HG02938 (cell line): ENCODE results near the gene ANKS1A.

ENCODE experiments used
- ATAC-seq: cut with Tn5 transposase; IDR thresholded peaks from one replicate; pipeline ENCODE4 v1.9.1; 2021; ENCODE audit warnings: mild to moderate bottlenecking, moderate library complexity; ENCODE audit not compliant: unreplicated experiment

The ANKS1A gene

GRCh38 chr6:35036828-35037663, 148.0 kb downstream of the ANKS1A start:
- no peak for ATAC-seq

DNA sequence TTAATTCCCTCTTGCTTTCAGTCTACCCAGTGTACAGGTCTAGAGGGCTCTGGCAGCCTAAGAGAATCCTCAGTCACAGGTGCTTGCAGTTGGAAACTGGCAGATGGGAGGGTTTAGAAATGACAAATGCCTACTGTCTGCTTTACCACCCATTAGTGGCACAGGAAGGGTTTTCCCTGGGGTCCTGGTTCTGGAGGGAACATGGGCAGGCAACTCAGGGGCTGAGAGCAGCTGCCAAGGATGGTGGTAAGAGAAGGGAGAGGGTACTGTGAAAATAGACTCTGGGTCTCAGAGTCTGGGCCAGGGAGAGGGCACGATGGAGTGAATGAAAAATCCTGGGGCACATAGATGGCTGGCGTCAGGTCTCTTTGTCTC, 148.6 kb downstream of the ANKS1A start:
- no peak for ATAC-seq

DNA sequence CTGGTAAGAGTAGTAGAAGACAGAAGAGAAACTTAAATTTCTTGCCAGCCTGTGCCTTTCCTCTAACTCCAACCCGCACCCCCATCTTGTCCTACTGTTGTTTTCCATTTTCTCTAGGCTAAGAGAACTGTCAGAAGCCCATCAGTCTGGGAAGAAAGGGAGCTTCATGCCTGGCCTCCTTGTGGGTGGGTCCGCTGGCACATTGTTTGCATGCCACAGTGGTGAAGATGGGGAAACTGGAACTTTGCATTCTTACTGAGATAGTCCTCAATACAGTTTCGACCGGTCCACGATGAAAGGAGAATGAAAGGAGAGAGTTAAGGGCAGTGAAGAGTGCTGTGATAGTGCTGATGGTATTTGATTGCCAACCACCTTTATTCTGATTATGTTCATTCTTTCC, 149.0 kb downstream of the ANKS1A start:
- no peak for ATAC-seq

GRCh38 chr6:35040398-35040797, 151.3 kb downstream of the ANKS1A start:
- ATAC-seq, result no peak

DNA sequence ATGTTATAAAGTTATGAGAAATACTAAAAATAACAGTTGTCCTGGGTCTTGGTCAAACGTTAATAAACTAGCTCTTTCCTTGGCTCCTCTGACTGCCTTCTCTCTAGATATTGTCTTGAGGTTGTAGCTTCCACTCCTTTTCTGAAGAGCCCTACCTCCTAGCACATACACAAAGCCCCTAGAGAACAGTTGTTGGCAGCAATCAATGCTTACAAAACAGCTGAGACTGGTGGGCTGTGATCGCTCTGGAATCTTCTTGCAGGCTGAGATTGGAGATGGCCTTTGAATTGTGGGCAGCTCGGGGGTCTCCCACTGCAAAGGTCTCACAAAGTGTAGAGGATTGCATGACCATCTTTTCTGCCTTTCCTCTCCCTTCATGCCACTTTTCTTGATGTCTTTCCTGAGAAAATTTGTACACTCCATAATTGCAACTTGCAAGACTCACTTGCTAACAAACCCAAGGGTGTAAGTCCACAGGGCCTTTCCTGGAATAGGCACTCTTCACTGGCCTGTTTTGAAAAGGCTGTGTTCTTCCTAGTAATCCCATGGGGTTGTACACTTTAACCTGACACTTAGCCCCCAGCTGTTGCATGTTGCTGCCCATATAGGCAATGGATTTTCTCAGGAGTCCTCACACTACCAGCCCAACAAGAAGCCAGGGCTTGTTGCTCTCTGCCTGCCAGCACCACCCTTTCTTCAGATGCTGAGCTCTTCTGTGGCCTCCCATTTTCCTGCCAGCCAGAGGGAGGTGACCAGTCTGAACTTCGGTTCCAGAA, 152.2 kb downstream of the ANKS1A start:
- no peak for ATAC-seq

DNA sequence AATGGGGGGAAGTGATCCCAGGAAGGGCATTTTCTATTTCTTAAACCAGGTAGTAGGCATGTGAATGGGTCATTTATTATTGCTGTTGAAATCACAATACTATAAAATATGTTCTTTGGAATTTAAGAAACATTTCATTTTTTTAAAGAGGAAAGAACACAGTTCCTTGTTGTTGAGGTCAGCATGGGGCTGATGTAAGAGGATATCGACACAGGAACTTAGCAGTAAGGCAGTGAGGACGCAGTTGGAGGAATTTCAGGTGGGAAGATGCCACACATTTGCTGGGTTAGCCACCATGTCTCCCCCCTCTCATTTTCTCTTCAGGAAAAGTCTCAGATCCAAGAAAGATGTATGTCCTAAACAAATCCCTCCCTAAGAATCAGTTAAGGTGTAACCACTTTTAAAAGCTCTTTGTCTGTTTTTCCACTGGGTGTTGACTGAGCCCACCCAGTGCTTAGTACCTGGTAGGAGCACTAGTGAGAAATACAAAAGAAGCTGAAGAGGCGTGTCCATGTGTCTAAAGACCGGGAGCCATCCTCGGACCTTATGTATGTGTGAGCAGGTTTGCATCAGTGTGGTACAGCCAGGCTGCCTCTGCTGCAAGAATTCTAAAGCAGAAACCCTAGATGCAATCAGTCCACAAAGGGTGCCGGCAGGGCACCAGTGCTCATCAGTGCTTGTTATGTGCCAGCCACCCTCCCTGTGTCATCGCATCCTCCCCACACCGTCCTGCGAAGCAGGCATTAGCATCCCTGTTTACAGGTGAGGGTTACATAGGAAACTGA, 153.2 kb downstream of the ANKS1A start:
- no peak for ATAC-seq

- no peak for ATAC-seq
These were observed 154.5 kb downstream of the ANKS1A start for GRCh38 chr6:35043381-35044130.

- no peak for ATAC-seq
These were observed 155.2 kb downstream of the ANKS1A start for GRCh38 chr6:35044145-35044745.

DNA sequence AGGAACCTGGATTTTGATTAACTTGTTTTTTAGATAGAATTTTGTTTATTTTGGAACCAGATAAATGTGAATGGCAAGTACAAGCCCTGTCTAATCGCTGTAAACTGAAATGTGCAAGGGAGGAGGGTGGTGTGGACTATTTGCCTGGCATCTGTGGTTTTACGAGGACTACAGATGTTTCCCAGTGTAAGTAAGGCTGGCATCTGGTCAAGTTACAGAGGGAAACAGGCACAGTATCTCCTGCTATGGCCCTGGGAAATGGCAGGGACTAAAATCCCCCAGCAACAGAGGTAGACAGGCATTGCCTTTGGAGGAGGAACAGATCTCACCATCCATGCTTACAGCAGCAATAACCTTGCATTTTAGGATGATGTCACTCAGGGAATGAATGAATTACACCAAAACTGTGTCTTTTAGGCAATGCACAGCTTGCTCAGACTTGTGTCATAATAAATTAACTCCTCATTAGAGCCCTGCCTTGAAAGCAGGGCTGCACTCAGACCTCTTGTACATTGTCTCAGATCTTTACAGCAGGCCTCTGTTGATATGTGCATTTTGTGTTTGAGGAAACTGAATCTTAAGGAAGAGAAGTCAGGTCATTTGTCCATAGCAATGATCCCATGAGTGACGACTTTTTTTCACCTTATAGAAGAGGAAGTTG, 155.8 kb downstream of the ANKS1A start:
- ATAC-seq, result no peak

DNA sequence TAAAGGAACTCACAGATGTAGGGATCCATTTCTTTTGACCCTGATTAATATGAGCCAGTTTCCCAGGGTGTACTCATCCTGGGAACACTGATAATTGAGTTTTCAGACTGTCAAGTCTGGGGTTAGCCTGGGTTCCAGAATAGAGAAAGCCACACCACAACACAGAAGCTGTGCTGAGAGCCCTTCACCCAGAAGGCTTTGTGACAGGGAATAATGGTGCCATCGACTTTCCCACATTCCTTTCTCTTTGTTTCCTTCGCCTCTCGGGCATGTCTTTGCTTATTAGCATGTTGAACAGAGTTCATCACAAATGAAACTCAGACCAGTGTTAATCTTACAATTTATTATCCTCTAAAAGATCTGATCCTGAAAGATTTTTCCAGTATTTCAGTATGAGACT, 157.0 kb downstream of the ANKS1A start:
- no peak for ATAC-seq

- no peak for ATAC-seq
These were observed 157.8 kb downstream of the ANKS1A start for GRCh38 chr6:35046862-35047261.

- no peak for ATAC-seq
These were observed 158.4 kb downstream of the ANKS1A start for GRCh38 chr6:35047265-35048011.

GRCh38 chr6:35048031-35048613, 159.1 kb downstream of the ANKS1A start:
- no peak for ATAC-seq

GRCh38 chr6:35048631-35049083, 159.6 kb downstream of the ANKS1A start:
- ATAC-seq, result no peak

DNA sequence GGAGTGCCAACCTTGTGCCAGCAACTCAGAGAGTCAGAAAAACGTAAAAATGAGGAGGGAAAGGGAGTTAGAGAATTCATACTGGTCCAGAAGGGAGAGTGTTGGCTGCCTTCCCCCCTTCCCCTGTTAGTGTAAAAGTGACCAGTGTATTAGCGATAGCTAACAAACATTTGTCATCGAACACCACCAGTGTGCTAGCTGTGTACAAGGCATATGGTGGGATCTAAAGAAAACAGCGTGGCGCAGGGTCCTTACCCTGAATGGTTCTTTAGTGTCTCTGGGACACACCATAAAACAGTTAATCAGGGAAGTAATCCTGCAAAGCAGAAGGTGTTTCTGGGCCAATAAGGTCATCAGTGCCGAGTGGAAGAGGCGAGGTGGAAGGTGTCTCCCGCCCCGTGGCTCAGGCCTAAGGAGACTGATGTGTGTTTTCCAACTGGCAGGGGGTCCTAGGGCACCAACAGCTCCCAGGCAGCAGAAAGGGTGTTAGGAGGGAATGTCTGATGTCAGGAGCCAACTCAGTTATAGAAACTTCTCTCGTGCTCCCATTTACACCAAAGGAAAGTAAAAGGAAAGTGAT, 160.2 kb downstream of the ANKS1A start:
- ATAC-seq, result no peak

DNA sequence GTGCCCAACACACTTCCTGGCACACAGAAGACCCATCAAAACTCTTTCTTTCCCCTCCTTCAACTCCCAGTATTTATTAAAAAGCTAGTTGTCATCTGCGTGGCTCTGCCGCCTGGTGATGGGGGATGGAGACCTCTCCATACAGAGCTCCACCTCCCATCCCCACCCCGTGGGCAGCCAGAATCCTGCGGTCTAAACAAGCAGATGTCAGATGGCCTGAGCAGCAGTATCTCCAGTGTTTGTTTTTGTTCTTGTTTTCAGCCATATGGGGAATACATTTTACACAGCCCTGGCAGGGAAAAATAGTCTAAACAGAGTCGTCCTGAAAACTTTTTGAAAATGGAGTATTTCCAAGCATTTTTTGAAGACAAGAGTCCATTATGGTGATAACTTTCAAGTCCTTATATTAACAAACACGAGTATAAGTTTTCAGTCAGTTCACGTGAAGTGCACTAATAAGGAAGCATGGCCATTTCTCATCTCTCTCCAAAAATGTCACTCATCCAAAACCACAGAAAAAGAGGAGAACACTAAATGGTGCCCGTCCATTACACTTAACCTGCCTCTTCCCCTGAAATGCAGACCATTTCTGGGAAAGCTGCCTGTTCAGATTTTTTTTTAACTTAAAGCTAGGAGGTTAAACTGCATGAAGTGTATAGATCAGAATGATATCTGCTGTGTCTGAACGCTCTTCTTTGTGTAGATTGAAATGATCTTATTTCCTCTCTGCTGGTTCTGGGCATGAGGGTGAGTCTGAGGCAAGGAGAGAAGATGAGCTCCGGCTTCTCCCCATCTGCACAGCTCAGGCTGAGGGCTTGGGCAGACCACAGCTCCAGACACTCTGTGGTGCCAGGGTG, 161.1 kb downstream of the ANKS1A start:
- no peak for ATAC-seq

DNA sequence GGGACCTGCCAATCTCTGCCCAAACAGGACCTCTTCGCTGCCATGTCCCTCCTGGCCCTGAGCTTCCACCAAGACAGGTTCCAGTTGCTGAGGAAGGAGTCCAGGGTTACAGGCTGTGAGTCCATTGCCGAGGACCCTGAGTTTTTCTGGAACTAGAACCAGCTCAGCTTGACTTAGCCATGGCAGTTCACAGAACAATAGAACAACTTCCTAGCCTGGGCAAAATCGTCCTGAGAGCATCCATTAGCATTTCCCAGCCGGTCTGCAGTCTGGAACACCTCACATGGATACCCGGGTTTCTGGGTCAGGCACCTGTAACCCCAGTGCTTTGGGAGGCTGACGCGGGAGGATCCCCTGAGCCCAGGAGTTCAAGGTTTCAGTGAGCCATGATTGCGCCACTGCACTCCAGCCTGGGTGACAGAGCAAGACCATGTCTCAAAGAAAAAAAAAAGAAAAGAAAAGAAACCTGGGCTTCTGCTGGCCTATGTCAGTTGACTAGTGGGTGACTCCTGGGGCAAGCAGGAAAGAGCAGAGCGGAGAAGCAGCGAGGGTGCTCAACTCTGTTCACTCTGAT, 161.8 kb downstream of the ANKS1A start:
- no peak for ATAC-seq
